Measurements from ENCODE around the gene GREB1. TPM values are rescaled to one million over a fixed set of nuclear protein-coding genes. Genes with fewer than 3 reads are reported as not detected.

GREB1 gene
- total RNA-seq, 2 experiments from 2014 or later, result 0.38 to 0.42 TPM

DNA sequence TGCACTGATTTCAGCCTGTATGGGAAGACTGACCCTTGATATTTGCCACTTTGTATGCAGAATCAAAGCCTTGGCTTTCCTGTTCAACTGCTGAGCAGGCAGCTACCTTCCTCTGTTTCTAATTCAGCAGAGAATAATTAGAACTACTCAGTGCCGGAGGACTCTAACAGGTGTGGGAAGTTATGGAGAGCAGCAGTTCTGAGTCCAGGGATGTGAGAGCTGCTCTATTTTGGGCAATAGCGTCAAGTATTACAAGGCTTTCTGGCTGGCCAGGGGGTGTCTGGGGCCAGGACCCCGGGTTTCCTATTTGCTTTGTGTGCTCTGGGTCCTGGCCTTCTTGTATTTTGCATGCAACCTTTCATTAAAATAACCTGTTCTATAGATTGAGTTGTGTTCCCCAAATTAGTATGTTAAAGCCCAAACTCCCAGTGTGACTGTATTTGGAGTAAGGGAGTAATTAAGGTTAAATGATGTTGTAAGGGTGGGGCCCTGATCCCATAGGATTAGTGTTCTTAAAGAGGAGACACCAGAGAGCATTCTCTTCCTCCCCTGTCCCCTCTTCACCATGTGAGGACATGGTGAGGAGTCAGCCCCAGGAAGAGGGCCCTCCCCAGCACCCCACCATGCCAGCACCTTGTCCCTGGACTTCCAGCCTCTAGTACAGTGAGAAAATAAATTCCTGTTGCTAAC lies 141.7 kb downstream of the GREB1 start:
- Mint-ChIP-seq H3K36me3 (ENCODE audit: low read depth) (no peaks in the 10 kb centered on the region), H3K4me3 (no peak overlapping the region), H3K27ac (no peak overlapping the region), H3K4me1 (ENCODE audit: low read depth) (no peaks in the 10 kb centered on the region), H3K27me3 (ENCODE audit: low read depth) (peaks cover 32% of the 10 kb centered on the region), H3K9me3 (no peaks in the 10 kb centered on the region)
- no peak for DNase-seq
- intact Hi-C loops (cut with micrococcal nuclease), result no loop called here
- CTCF ChIA-PET, result no interaction called here

- no peaks in the 10 kb centered on the region for H3K36me3 Mint-ChIP-seq (ENCODE audit: low read depth)
- DNase-seq, result no peak
- peaks cover 31% of the 10 kb centered on the region for H3K27me3 Mint-ChIP-seq (ENCODE audit: low read depth)
- no peak overlapping the region for H3K27ac Mint-ChIP-seq
- CTCF ChIA-PET, result interaction anchor here (0.6 to 1.8 kb wide), 2 partner anchors 16 to 241 kb away, joined by 3 to 4 read pairs; no protein-coding TSS in a partner anchor
- H3K9me3 Mint-ChIP-seq, result no peaks in the 10 kb centered on the region
- no peak overlapping the region for H3K4me3 Mint-ChIP-seq
- no peaks in the 10 kb centered on the region for H3K4me1 Mint-ChIP-seq (ENCODE audit: low read depth)
- intact Hi-C loops (cut with micrococcal nuclease), result no loop called here
Observed at GRCh38 chr2:11676640-11677039, 142.8 kb downstream of the GREB1 start.

GRCh38 chr2:11677136-11678055 lies 143.6 kb downstream of the GREB1 start:
- Mint-ChIP-seq H3K36me3 (ENCODE audit: low read depth) (no peaks in the 10 kb centered on the region), H3K4me3 (no peak overlapping the region), H3K4me1 (ENCODE audit: low read depth) (peaks cover 3% of the 10 kb centered on the region), H3K27ac (no peak overlapping the region), H3K27me3 (ENCODE audit: low read depth) (peaks cover 29% of the 10 kb centered on the region), H3K9me3 (no peaks in the 10 kb centered on the region)
- DNase-seq, result no peak
- CTCF ChIA-PET, result interaction anchor here (0.6 to 1.8 kb wide), 3 partner anchors 15 to 242 kb away, joined by 3 to 4 read pairs (median 3); no protein-coding TSS in a partner anchor
- intact Hi-C loops (cut with micrococcal nuclease), result no loop called here

GRCh38 chr2:11678306-11678960 lies 144.6 kb downstream of the GREB1 start:
- Mint-ChIP-seq H3K27ac (no peak overlapping the region), H3K4me1 (ENCODE audit: low read depth) (peaks cover 3% of the 10 kb centered on the region), H3K27me3 (ENCODE audit: low read depth) (peaks cover 25% of the 10 kb centered on the region), H3K9me3 (no peaks in the 10 kb centered on the region), H3K36me3 (ENCODE audit: low read depth) (no peaks in the 10 kb centered on the region), H3K4me3 (no peak overlapping the region)
- intact Hi-C loops (cut with micrococcal nuclease), result no loop called here
- DNase-seq, result no peak
- CTCF ChIA-PET, result interaction anchor here (1.0 kb wide), 1 partner anchor 101 kb away, joined by 3 read pairs; no protein-coding TSS in a partner anchor

- CTCF ChIA-PET, result interaction anchor here (1.0 kb wide), 1 partner anchor 101 kb away, joined by 3 read pairs; no protein-coding TSS in a partner anchor
- intact Hi-C loops (cut with micrococcal nuclease), result no loop called here
- Mint-ChIP-seq H3K4me1 (ENCODE audit: low read depth) (peaks cover 3% of the 10 kb centered on the region), H3K27ac (no peak overlapping the region), H3K4me3 (no peak overlapping the region), H3K9me3 (no peaks in the 10 kb centered on the region), H3K27me3 (ENCODE audit: low read depth) (peaks cover 22% of the 10 kb centered on the region), H3K36me3 (ENCODE audit: low read depth) (no peaks in the 10 kb centered on the region)
- DNase-seq, result no peak
Observed at GRCh38 chr2:11679016-11679415, 145.2 kb downstream of the GREB1 start.

DNA sequence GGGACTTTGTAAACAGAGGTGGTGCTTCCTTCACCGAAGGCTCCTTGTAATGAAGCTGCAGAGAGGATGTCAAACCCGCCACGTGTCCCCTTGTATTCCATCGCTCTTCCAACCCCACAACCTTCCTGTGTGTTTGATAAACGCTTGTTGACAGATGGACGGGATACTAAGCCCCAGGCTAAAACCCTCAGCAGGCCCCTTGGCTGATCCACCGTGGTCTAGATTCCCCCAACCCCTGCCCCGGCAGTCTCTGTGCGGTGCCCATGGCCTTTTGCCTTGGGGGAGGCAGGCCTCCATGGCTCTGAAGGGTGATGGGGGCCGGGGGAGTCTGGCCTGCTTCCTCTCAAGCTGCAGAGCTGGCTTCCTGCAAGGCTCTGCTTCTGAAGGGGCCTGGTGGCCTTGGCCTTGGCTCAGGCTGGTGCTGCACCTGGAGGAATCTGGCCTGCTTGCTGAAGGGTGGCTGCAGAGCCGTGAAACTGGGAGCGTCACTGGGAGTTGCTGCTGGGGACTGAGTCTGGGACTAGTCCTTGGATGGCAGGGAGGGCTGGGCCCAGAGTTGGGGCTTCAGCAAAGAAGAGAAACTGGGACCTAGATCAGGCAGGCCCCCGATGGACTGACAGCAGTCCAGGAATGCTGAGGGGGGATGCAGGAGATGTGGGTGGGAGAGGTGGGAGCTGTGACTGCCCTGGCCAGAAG lies 145.8 kb downstream of the GREB1 start:
- DNase-seq, result no peak
- intact Hi-C loops (cut with micrococcal nuclease), result no loop called here
- CTCF ChIA-PET, result interaction anchor here (0.7 to 1.9 kb wide), 5 partner anchors 10 to 203 kb away, joined by 3 to 5 read pairs (median 5); no protein-coding TSS in a partner anchor
- H3K27ac Mint-ChIP-seq, result no peak overlapping the region
- no peak overlapping the region for H3K4me3 Mint-ChIP-seq
- H3K36me3 Mint-ChIP-seq (ENCODE audit: low read depth), result no peaks in the 10 kb centered on the region
- H3K9me3 Mint-ChIP-seq, result no peaks in the 10 kb centered on the region
- H3K4me1 Mint-ChIP-seq (ENCODE audit: low read depth), result peaks cover 3% of the 10 kb centered on the region
- peaks cover 19% of the 10 kb centered on the region for H3K27me3 Mint-ChIP-seq (ENCODE audit: low read depth)

DNA sequence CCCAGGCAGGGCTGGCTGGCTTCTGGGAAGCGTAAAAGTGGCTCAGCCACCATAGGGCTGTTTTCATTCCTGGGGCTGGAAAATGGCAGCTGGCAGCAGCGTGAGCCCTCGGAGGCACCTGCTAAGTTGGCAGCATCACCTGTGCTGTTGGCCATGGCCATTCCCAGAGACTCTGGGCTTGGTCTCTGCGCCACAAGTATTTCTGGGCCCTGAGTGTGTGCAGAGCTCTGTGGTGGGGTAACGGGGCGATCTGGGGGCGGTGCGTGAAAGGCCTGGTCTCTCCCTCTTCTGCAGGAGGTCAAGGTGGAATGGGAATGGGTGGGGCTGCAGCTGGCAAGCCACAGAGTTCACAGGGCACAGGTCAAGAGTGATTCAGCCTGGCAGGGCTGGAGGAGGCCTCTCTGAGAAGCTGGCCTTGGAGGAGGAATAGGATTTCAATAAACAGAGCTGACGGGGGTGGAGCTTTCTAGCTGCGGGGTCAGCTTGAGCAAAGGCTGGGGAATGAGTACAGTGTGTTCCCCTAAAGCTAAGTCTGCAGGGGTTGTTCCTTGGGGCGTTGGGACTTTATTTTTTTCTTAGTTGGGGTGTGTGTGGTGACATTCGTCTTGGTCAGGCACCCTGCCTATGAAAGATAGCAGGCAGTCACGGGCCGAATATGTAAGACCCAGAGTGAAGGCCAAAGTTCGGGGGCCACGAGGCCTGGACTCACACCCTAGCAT lies 146.5 kb downstream of the GREB1 start:
- no peak for DNase-seq
- CTCF ChIA-PET, result interaction anchor here (0.5 to 1.9 kb wide), 13 partner anchors 11 to 783 kb away, joined by 3 to 11 read pairs (median 4); no protein-coding TSS in a partner anchor
- intact Hi-C loops (cut with micrococcal nuclease), result no loop called here
- Mint-ChIP-seq H3K27ac (no peak overlapping the region), H3K4me1 (ENCODE audit: low read depth) (peaks cover 3% of the 10 kb centered on the region), H3K36me3 (ENCODE audit: low read depth) (no peaks in the 10 kb centered on the region), H3K4me3 (no peak overlapping the region), H3K27me3 (ENCODE audit: low read depth) (peaks cover 12% of the 10 kb centered on the region), H3K9me3 (no peaks in the 10 kb centered on the region)

- H3K9me3 Mint-ChIP-seq, result no peaks in the 10 kb centered on the region
- peaks cover 3% of the 10 kb centered on the region for H3K4me1 Mint-ChIP-seq (ENCODE audit: low read depth)
- H3K27me3 Mint-ChIP-seq (ENCODE audit: low read depth), result peaks cover 9% of the 10 kb centered on the region
- H3K36me3 Mint-ChIP-seq (ENCODE audit: low read depth), result no peaks in the 10 kb centered on the region
- H3K4me3 Mint-ChIP-seq, result no peak overlapping the region
- CTCF ChIA-PET, result interaction anchor here (0.5 to 1.9 kb wide), 14 partner anchors 12 to 852 kb away, joined by 3 to 11 read pairs (median 4); no protein-coding TSS in a partner anchor
- intact Hi-C loops (cut with micrococcal nuclease), result no loop called here
- no peak for DNase-seq
- no peak overlapping the region for H3K27ac Mint-ChIP-seq
Observed at GRCh38 chr2:11680901-11681721, 147.3 kb downstream of the GREB1 start.

DNA sequence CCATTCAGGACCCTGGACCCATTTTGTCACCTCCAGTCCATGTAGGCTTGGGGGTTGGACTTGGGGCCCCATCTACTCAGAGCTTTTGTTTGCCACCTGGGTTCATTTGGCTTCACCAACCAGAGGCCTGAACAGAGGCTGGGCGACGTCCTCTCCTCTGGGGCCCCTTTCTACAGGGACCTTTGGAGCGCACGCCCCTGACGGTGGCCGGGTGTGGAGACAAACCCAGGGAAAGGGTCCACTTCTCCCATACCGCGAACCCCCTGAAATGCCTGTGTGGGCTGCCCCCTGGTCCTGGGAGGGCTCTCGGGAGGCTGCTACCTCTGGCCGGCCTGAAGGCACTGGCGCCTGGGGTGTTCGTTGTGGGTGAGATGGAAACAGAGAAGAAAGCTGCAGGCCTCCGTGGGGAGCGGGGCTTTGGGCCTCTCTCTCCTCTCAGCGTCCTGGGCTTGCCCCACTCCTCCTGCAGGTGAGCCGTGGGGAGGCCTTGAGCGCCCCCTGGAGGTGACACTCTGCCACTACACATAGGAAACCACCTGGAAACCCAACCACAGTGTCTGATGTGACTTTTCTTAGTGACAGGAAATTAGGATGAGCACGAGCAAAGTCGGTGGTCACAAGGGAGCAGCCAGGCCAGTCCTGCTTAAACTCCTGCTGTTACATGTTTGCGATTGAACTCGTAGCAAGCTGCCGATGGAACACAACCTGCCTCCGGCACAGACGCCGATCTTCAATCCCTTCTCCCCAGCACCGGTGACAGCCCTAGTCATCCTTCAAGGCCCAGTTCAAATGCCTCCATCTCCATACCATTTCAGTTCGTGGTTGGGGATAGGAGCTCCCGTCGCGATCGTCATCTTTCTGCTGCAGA lies 148.1 kb downstream of the GREB1 start:
- peak; percentile 80 for DNase-seq
- Mint-ChIP-seq H3K27me3 (ENCODE audit: low read depth) (peaks cover 2% of the 10 kb centered on the region), H3K4me1 (ENCODE audit: low read depth) (peaks cover 3% of the 10 kb centered on the region), H3K36me3 (ENCODE audit: low read depth) (no peaks in the 10 kb centered on the region), H3K9me3 (no peaks in the 10 kb centered on the region), H3K27ac (no peak overlapping the region), H3K4me3 (no peak overlapping the region)
- CTCF ChIA-PET, result interaction anchor here (0.6 to 19.6 kb wide), 18 partner anchors 8 to 1366 kb away, joined by 3 to 410 read pairs (median 3); no protein-coding TSS in a partner anchor
- intact Hi-C loops (cut with micrococcal nuclease), result loop anchor here (1.0 to 2.0 kb wide), 4 partner anchors 93 to 550 kb away; no protein-coding TSS in a partner anchor

GRCh38 chr2:11682590-11682915 lies 148.7 kb downstream of the GREB1 start:
- intact Hi-C loops (cut with micrococcal nuclease), result loop anchor here (1.0 to 2.0 kb wide), 4 partner anchors 93 to 550 kb away; no protein-coding TSS in a partner anchor
- Mint-ChIP-seq H3K4me1 (ENCODE audit: low read depth) (peaks cover 3% of the 10 kb centered on the region), H3K27ac (no peak overlapping the region), H3K27me3 (ENCODE audit: low read depth) (peaks cover 2% of the 10 kb centered on the region), H3K36me3 (ENCODE audit: low read depth) (no peaks in the 10 kb centered on the region), H3K4me3 (no peak overlapping the region), H3K9me3 (no peaks in the 10 kb centered on the region)
- DNase-seq, result no peak
- CTCF ChIA-PET, result interaction anchor here (0.6 to 19.6 kb wide), 10 partner anchors 8 to 1365 kb away, joined by 3 to 410 read pairs (median 3); no protein-coding TSS in a partner anchor

All from activated naive CD4-positive, alpha-beta T cell treated with anti-CD3 and anti-CD28 coated beads for 36 hours (primary cell).